Measurements from ENCODE around the gene GHRHR. TPM values are rescaled to one million over a fixed set of nuclear protein-coding genes. Genes with fewer than 3 reads are reported as not detected.

Gene GHRHR
- total RNA-seq, 1 donor from 2014 or later = not detected

GRCh38 chr7:30977222-30977621 is 13.5 kb downstream of the GHRHR start:
- no peak for TF ChIP-seq CTCF (conservative IDR thresholded peaks at IDR 0.05; ENCODE audit: low read depth, low read length)
- no peak overlapping the region for H3K4me3 ChIP-seq (ENCODE audit: low read depth, low read length)
- DNase-seq (ENCODE audit: low read depth) = no peak

GRCh38 chr7:30977896-30978564 is 14.3 kb downstream of the GHRHR start:
- TF ChIP-seq CTCF (conservative IDR thresholded peaks at IDR 0.05; ENCODE audit: low read depth, low read length) = peak; percentile 90
- no peak for DNase-seq (ENCODE audit: low read depth)
- H3K4me3 ChIP-seq (ENCODE audit: low read depth, low read length) = no peak overlapping the region

GRCh38 chr7:30979027-30979426 is 15.3 kb downstream of the GHRHR start:
- no peak overlapping the region for H3K4me3 ChIP-seq (ENCODE audit: low read depth, low read length)
- no peak for DNase-seq (ENCODE audit: low read depth)
- no peak for TF ChIP-seq CTCF (conservative IDR thresholded peaks at IDR 0.05; ENCODE audit: low read depth, low read length)

GRCh38 chr7:30980194-30980593 is 16.4 kb downstream of the GHRHR start:
- no peak overlapping the region for H3K4me3 ChIP-seq (ENCODE audit: low read depth, low read length)
- no peak for DNase-seq (ENCODE audit: low read depth)
- TF ChIP-seq CTCF (conservative IDR thresholded peaks at IDR 0.05; ENCODE audit: low read depth, low read length) = no peak

GRCh38 chr7:30980751-30981150 is 17.0 kb downstream of the GHRHR start:
- TF ChIP-seq CTCF (conservative IDR thresholded peaks at IDR 0.05; ENCODE audit: low read depth, low read length) = no peak
- H3K4me3 ChIP-seq (ENCODE audit: low read depth, low read length) = no peak overlapping the region
- DNase-seq (ENCODE audit: low read depth) = no peak

GRCh38 chr7:30983042-30983913 is 19.5 kb downstream of the GHRHR start:
- DNase-seq (ENCODE audit: low read depth) = no peak
- no peak overlapping the region for H3K4me3 ChIP-seq (ENCODE audit: low read depth, low read length)
- TF ChIP-seq CTCF (conservative IDR thresholded peaks at IDR 0.05; ENCODE audit: low read depth, low read length) = peak; percentile 92

Data from epithelial cell of proximal tubule (primary cell).